DOHH2 (cell line): Measurements from ENCODE around the gene MED23.

Experiments used
- EZH2phosphoT487 ChIP-seq: fragments of 200-600 bp; sonication (generic); IDR thresholded peaks from 2 replicates; pipeline ENCODE4 v1.6.1; 2017; ENCODE audit warnings: borderline replicate concordance, mild to moderate bottlenecking, antibody characterized with exemption, low read length, moderate library complexity, mixed read lengths
- TF ChIP-seq, protein P1 (sequence below): fragments of 200-600 bp; sonication (generic); IDR thresholded peaks from one replicate; pipeline ENCODE4 v1.5.1; 2014; ENCODE audit warnings: antibody characterized with exemption, mild to moderate bottlenecking, low read depth, low read length; ENCODE audit not compliant: poor library complexity, severe bottlenecking

DNA sequence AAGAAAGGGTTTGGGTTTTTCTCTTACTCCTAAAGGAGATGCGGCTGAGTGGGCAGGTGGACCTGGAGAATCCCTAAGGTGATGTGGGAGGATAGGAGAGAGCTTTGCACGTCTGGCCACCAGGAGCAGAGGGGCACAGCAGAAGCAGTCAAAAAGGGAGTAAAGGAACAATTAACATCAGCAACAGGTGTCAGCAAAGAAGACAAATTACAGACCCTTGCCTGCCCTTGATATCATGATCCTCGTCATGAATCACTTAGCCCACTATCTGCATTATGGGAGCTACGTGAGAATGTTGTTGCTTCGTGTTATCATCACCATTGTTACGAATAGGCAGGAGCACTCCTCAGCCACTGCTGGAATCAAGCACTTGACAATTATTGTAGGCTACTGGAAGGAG lies 80.6 kb downstream of the MED23 start:
- TF ChIP-seq, protein P1, sequence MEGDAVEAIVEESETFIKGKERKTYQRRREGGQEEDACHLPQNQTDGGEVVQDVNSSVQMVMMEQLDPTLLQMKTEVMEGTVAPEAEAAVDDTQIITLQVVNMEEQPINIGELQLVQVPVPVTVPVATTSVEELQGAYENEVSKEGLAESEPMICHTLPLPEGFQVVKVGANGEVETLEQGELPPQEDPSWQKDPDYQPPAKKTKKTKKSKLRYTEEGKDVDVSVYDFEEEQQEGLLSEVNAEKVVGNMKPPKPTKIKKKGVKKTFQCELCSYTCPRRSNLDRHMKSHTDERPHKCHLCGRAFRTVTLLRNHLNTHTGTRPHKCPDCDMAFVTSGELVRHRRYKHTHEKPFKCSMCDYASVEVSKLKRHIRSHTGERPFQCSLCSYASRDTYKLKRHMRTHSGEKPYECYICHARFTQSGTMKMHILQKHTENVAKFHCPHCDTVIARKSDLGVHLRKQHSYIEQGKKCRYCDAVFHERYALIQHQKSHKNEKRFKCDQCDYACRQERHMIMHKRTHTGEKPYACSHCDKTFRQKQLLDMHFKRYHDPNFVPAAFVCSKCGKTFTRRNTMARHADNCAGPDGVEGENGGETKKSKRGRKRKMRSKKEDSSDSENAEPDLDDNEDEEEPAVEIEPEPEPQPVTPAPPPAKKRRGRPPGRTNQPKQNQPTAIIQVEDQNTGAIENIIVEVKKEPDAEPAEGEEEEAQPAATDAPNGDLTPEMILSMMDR = no peak
- no peak for TF ChIP-seq EZH2phosphoT487
